ENCODE measurements around the gene CHST10.
"Not testable (repeated sequence)": the region's sequence is repeated elsewhere in the genome, so short reads cannot be mapped to it uniquely, and the experiment has no call there.

CHST10 gene

DNA sequence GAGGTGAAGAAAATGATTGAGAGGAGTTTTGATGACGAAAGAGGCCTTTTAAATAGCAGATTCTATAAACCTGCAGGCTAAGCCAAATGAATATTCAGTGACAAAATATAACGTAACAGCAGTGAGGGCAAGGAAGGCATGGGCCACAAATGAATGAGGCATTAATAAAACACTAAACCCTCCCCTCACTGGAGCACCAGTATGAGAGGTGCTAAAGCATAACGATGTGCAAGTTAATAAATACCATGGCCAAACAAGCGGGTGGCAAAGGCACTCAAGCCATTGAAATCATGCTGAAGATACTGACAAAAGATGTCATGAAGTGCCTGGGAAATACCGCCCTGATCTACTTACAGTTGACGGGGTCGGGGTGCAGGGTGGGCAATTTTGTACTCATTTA is 64.9 kb downstream of the CHST10 start:
- TF ChIP-seq, protein P1, sequence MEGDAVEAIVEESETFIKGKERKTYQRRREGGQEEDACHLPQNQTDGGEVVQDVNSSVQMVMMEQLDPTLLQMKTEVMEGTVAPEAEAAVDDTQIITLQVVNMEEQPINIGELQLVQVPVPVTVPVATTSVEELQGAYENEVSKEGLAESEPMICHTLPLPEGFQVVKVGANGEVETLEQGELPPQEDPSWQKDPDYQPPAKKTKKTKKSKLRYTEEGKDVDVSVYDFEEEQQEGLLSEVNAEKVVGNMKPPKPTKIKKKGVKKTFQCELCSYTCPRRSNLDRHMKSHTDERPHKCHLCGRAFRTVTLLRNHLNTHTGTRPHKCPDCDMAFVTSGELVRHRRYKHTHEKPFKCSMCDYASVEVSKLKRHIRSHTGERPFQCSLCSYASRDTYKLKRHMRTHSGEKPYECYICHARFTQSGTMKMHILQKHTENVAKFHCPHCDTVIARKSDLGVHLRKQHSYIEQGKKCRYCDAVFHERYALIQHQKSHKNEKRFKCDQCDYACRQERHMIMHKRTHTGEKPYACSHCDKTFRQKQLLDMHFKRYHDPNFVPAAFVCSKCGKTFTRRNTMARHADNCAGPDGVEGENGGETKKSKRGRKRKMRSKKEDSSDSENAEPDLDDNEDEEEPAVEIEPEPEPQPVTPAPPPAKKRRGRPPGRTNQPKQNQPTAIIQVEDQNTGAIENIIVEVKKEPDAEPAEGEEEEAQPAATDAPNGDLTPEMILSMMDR (IDR thresholded peaks at IDR 0.05; ENCODE audit: low read depth, low read length, missing control alignments): no peak
- DNase-seq (ENCODE audit: extremely low read depth, low read depth): no peak
- H3K4me3 ChIP-seq (replicated peaks; ENCODE audit: low read depth, low read length): no peak overlapping the region

DNA sequence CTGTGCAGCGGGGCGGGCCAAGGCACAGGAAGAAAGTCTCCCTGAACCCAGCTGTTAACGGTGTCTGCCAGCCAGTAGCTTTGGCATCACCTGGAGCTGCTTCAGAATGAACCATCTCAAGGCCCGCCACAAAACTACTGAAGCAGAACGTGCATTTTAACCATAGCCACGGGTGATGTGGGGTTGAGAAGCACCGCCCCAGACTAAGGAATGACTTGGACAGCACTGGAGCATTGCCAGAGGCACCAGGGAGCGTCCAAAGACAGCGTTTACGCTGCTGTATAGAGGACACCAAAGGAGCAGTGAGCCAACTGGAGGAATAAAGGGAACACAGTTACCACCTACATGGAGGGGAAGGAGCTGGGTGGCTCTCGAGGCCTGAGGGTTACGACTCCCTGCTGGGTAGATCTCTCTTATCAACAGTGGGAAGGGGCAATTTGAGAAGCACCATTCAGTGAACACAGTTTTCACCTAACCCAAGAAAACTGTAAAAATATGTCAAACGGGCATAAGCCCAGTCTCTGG is 66.7 kb downstream of the CHST10 start:
- no peak overlapping the region for H3K4me3 ChIP-seq (replicated peaks; ENCODE audit: low read depth, low read length)
- TF ChIP-seq, protein P1 (IDR thresholded peaks at IDR 0.05; ENCODE audit: low read depth, low read length, missing control alignments): no peak
- no peak for DNase-seq (ENCODE audit: extremely low read depth, low read depth)

DNA sequence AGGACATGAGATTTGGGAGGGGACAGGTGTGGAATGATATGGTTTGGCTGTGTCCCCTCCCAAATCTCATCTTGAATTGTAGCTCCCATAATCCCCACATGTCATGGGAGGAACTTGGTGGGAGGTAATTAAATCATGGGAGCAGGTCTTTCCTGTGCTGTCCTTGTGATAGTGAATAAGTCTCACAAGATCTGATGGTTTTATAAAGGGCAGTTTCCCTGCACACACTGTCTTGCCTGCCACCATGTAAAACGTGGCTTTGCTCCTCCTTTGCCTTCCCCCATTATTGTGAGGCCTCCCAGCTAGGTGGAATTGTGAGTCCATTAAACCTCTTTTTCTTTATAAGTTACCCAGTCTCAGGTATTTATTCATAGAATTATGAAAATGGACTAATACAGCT is 72.3 kb downstream of the CHST10 start:
- not testable (repeated sequence) for DNase-seq (ENCODE audit: extremely low read depth, low read depth); H3K4me3 ChIP-seq (replicated peaks; ENCODE audit: low read depth, low read length)

DNA sequence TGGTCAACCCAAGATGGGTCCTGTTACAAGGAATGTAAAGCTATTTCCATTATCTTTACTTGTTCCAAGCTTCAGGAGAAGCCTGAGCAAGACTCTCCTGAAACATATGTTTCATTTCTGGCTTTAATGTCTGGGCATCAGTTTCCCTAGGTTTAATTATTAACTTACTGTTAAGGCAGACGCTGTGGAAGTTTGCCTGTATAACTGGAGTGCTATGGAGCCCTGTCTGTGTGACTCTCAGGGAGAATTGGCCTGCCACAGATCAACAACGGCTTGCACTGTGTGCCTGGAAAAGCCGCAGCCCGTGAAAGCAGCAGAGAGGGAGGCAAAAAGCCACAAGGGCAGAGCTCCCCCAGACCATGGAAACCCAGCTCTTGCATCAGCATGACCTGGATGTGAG is 73.0 kb downstream of the CHST10 start:
- no peak for DNase-seq (ENCODE audit: extremely low read depth, low read depth)
- TF ChIP-seq, protein P1 (IDR thresholded peaks at IDR 0.05; ENCODE audit: low read depth, low read length, missing control alignments): no peak
- no peak overlapping the region for H3K4me3 ChIP-seq (replicated peaks; ENCODE audit: low read depth, low read length)

DNA sequence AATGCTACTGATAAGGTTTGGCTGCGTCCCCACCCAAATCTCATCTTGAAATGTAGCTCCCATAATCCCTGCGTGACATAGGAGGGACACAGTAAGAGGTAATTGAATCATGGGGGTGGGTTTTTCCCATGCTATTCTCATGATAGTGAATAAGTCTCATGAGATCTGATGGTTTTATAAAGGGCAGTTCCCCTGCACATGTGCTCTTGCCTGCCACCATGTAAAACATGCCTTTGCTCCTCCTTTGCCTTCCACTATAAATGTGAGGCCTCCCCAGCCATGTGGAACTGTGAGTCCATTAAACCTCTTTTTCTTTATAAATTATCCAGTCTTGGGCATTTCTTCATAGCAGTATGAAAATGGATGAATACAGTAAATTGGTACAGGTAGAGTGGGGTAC is 75.0 kb downstream of the CHST10 start:
- not testable (repeated sequence) for DNase-seq (ENCODE audit: extremely low read depth, low read depth); H3K4me3 ChIP-seq (replicated peaks; ENCODE audit: low read depth, low read length)
